CD4-positive, alpha-beta T cell treated with Interleukin-4 for 1 hour (primary cell): Measurements from ENCODE around the gene NDUFA7.

Source experiments
- DNase-seq, 2 donors: peaks; one replicate each; pipeline ENCODE4 v3.0.0-alpha.2; 2020 to 2022

NDUFA7 gene

DNA sequence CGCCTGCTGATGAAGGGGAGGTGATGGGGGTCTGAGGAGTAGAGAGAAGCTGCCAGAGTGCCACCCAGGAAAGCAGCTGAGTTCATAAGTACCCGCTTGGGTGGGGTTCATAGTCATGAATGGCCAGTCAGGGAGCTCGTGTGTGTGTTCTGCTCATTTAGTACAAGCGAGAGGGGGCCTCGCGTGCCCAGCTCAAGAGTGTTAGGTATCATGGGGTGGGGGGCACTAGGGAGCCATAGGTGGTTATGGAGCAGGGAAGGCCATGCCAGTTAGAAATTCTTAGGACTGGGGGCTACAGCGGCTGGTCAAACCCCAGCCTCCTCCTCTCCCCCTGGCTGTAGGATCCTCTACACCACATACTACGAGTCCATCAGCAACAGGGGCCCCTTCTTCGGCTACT lies 59.8 kb downstream of the NDUFA7 start:
- no peak for DNase-seq
